Sciatic nerve (tissue), 2 donors: ENCODE results near the gene FKBP7. TPM values are rescaled to one million over a fixed set of nuclear protein-coding genes. Genes with fewer than 3 reads are reported as not detected.

Experiments
- ATAC-seq: fragments of 200-7000 bp; cut with Tn5 transposase; one replicate; pipeline ENCODE4 v1.9.1; 2020; ENCODE audit warnings: mild to moderate bottlenecking, moderate library complexity
- DNase-seq: peaks from one replicate; pipeline ENCODE4 v3.0.0-alpha.2; 2020; ENCODE audit warnings: low spot score
- intact Hi-C: fragments of 100-400 bp; cut with DNase I; formaldehyde crosslinking; loops from one replicate; pipeline ENCODE4 v1.14.2; 2022
- total RNA-seq: library from RNA; stranded (reverse); fragmentation: NEBNext Ultra II Directional; extraction: Animal tissue kit (Norgen Biotek cat#: 25700); gene quantifications from one replicate; pipeline ENCODE4 v1.2.1, GENCODE V29; 2021
- donor health status: DM: no; HTN: no; CAD: no.
- donor health status: DM: no; HTN: no; CAD: no.

FKBP7 gene
- total RNA-seq, 1 donor from 2014 or later = 25.3 TPM

GRCh38 chr2:178415979-178416378, 62.4 kb downstream of the FKBP7 start:
- ATAC-seq = no peak
- DNase-seq = no peak
- intact Hi-C loops = no loop called here

DNA sequence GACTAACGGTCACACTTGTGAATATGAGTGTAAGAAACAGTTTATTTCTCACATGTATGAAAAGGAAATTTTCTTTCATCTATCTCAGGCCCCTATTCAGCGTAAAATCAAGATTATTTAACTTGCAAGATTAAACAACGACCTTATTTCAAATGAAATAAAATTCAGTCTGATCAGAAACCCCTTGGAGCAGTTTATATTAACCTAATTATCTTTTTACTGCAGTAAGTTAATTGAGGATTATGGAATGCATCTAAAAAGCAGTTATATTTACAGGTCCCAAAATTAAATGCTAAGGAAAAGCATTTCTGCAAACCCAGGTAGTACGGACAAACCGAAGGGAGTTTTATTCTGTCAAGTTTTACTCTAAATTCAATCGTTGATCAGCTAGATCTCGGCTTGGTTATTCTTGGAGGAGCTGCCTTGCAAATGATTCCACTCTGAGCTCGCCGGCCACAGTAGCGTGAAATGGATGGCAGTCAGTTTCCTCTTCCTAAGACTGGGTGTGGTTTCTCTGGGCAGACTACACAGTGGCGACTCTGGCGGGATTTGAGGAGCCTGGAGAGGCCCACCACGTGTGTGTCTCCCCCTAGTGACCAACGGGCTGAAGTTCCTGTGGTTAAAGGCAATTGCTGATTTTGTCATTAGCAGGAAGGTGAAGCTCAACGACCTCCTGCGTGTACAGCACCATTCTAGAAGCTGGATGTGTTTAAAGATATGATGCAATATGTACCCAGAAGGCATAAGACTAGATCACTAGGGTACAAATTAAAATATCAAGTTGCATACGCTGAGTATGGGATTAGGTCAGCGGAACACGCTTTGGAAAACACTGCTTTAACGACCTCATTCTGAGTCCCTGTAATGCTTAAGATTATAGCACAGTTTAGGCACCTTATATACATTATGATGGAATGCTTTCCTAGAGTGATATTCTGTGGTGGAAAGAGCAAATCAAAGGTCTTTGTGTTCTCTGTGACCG, 63.8 kb downstream of the FKBP7 start:
- DNase-seq (peak; percentile 92), ATAC-seq (peak; percentile 97)
- intact Hi-C loops = no loop called here

Other genes with a start within 250 kb of the FKBP7 start
- 45.4 TPM for gene PRKRA, start 27.4 kb downstream of the FKBP7 start, total RNA-seq
- gene PJVK, start 27.2 kb downstream of the FKBP7 start, total RNA-seq = 7.2 TPM
- gene PLEKHA3, start 1.9 kb upstream of the FKBP7 start, total RNA-seq = 34.1 TPM